Sigmoid colon (tissue), 7 donors: ENCODE data around the gene USP49. TPM values are rescaled to one million over a fixed set of nuclear protein-coding genes. Genes with fewer than 3 reads are reported as not detected.

ENCODE experiments used
- DNase-seq: peaks from one replicate; pipeline ENCODE4 v3.0.0-alpha.2; 2019
- H3K27ac ChIP-seq, 4 donors: fragments of 200-600 bp; sonication (generic); one replicate each; pipeline ENCODE4 v1.5.1; 2016 to 2019; ENCODE audit warnings: mild to moderate bottlenecking in 1 of 4
- H3K27me3 ChIP-seq, 3 donors: fragments of 200-600 bp; sonication (generic); one replicate each; pipeline ENCODE4 v1.5.1; 2019; ENCODE audit warnings: mild to moderate bottlenecking in 1 of 3
- H3K36me3 ChIP-seq, 4 donors: fragments of 200-600 bp; sonication (generic); one replicate each; pipeline ENCODE4 v1.5.1; 2016 to 2019
- H3K4me1 ChIP-seq, 4 donors: fragments of 200-600 bp; sonication (generic); one replicate each; pipeline ENCODE4 v1.5.1; 2017 to 2019
- H3K4me3 ChIP-seq, 4 donors: fragments of 200-600 bp; sonication (generic); one replicate each; pipeline ENCODE4 v1.5.1; 2017 to 2019; ENCODE audit warnings: mild to moderate bottlenecking in 2 of 4, moderate library complexity in 1 of 4
- H3K9me3 ChIP-seq, 4 donors: fragments of 200-600 bp in 3 of 4; sonication (generic) in 3 of 4; one replicate each; pipeline versions ENCODE4 v1.5.1 to v1.6.1; 2013 to 2019
- EP300 ChIP-seq, 4 donors: sonication (generic); formaldehyde crosslinking; IDR thresholded peaks; one replicate each; pipeline ENCODE4 v1.6.1; 2017; ENCODE audit warnings: antibody characterized with exemption in 4 of 4
- POLR2A ChIP-seq, 2 donors: fragments of 450-650 bp; IDR thresholded peaks; one replicate each; pipeline ENCODE4 v1.6.1; 2016; ENCODE audit warnings: antibody characterized with exemption in 2 of 2, mild to moderate bottlenecking in 2 of 2, moderate library complexity in 2 of 2
- POLR2AphosphoS5 ChIP-seq, 4 donors: sonication (generic); formaldehyde crosslinking; IDR thresholded peaks; one replicate each; pipeline ENCODE4 v1.6.1; 2017; ENCODE audit warnings: antibody characterized with exemption in 4 of 4
- WGBS, 2 donors: extraction: QIAGEN DNeasy Blood & Tissue Kit; methylation state at CpG; one replicate each; pipeline ENCODE4 v1.1.7; 2013; 5-methylcytosine and 5-hydroxymethylcytosine counted together
- intact Hi-C: fragments of 100-400 bp; cut with DNase I; formaldehyde crosslinking; loops from one replicate; pipeline ENCODE4 v1.15.1; 2023
- polyA plus RNA-seq, 3 donors: library from polyadenylated mRNA; stranded (reverse); fragments of 200-250 nt; gene quantifications; one replicate each; pipeline ENCODE4 v1.2.3, GENCODE V29; 2013
- total RNA-seq, 4 donors: library from RNA; depleted of rRNA; stranded (reverse); fragments of >200 nt; gene quantifications; one replicate each; pipeline ENCODE4 v1.1.0, GENCODE V29; 2016
- TF ChIP-seq, protein P1 (sequence below), 4 experiments: fragments of 450-650 bp in 3 of 4; fragments of 200-600 bp in 1 of 4; IDR thresholded peaks; one replicate each; pipeline ENCODE4 v1.5.1; 2016 to 2019; ENCODE audit warnings: antibody characterized with exemption in 4 of 4, mild to moderate bottlenecking in 3 of 4, moderate library complexity in 2 of 4
- donor health status: healthy with polysubstance abuse.
- donor health status: Bipolar disorder and iron deficiency.
- donor health status: healthy.

The USP49 gene
- total and polyA plus RNA-seq, 7 donors = 0.23 to 10.0 (median 2.1) TPM

DNA sequence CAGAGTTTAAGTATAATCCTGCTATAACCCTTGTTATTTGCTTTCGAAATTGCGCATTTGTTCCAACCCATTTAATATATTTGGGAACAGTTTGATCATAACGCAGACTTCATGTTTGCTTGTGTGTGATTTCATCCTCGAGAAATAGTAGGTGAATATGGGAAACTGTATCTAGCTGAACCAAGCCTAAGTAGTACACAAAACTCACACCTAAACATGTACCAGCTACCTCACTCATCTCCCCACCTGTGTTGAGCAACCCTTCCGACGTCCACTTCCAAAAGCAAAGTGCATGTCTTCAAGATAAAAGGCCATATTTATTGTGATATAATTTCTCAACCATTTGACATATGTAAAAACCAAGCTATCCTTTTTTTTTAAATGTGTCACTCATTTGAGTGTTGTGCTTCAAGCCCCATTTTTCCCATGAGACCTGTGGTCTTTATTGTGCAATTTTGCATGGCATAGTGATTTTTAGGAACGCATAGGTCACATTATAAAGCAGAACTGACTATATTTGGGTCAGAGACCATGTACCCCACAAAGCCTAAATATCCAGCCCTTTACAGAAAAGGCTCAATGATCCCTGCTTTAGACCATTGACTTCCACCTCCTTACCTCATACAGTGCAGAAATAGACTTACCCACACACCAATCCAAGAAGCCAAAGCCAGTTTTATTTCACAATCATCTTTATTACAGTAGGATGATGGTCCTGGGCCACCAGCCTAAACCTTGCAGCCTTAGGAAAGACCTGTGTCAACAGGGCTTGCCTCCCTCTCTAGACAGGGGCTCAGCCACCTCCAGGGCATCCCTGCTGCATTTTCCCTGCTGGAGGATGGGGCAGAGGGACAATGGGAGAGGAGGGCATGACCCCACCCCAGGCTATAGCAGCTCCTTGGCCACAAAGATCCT, 39.4 kb upstream of the USP49 start:
- no peak overlapping the region for H3K4me3 ChIP-seq
- no peaks in the 10 kb centered on the region for H3K27me3 ChIP-seq
- TF ChIP-seq POLR2AphosphoS5 (IDR thresholded peaks at IDR 0.05) (no peak), EP300 (IDR thresholded peaks at IDR 0.05) (no peak), POLR2A (IDR thresholded peaks at IDR 0.05) (no peak)
- TF ChIP-seq, protein P1, sequence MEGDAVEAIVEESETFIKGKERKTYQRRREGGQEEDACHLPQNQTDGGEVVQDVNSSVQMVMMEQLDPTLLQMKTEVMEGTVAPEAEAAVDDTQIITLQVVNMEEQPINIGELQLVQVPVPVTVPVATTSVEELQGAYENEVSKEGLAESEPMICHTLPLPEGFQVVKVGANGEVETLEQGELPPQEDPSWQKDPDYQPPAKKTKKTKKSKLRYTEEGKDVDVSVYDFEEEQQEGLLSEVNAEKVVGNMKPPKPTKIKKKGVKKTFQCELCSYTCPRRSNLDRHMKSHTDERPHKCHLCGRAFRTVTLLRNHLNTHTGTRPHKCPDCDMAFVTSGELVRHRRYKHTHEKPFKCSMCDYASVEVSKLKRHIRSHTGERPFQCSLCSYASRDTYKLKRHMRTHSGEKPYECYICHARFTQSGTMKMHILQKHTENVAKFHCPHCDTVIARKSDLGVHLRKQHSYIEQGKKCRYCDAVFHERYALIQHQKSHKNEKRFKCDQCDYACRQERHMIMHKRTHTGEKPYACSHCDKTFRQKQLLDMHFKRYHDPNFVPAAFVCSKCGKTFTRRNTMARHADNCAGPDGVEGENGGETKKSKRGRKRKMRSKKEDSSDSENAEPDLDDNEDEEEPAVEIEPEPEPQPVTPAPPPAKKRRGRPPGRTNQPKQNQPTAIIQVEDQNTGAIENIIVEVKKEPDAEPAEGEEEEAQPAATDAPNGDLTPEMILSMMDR (IDR thresholded peaks at IDR 0.05) = no peak
- H3K27ac ChIP-seq = no peak overlapping the region
- H3K36me3 ChIP-seq = peaks cover 34 to 66% (median 48%) of the 10 kb centered on the region in 4 donors
- H3K9me3 ChIP-seq = no peaks in the 10 kb centered on the region
- H3K4me1 ChIP-seq = peaks cover 0 to 38% (median 31%) of the 10 kb centered on the region in 4 donors
- WGBS, 2 donors = 80% methylated on average over 7 of the region's 7 CpGs
- no peak for DNase-seq
- intact Hi-C loops = no loop called here

DNA sequence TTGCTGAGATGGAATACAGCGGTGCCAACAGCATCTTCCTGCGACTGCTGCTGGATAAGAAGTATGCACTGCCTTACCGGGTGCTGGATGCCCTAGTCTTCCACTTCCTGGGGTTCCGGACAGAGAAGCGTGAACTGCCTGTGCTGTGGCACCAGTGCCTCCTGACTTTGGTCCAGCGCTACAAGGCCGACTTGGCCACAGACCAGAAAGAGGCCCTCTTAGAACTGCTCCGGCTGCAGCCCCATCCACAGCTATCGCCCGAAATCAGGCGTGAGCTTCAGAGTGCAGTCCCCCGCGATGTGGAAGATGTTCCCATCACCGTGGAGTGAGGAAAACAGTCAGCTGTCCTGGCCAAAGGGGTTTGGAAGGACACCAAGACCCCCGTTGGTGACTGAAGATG, 37.2 kb upstream of the USP49 start:
- no peak for DNase-seq
- intact Hi-C loops = no loop called here
- 93 to 94% methylated on average over 15 of the region's 15 CpGs for WGBS, 2 donors
- Histone ChIP-seq H3K36me3 (peaks cover 34 to 87% (median 59%) of the 10 kb centered on the region in 4 donors), H3K9me3 (no peaks in the 10 kb centered on the region), H3K27ac (no peak overlapping the region), H3K4me1 (peaks cover 0 to 18% (median 11%) of the 10 kb centered on the region in 4 donors), H3K4me3 (no peak overlapping the region), H3K27me3 (no peaks in the 10 kb centered on the region)
- no peak for TF ChIP-seq POLR2A (IDR thresholded peaks at IDR 0.05)
- TF ChIP-seq, protein P1 (IDR thresholded peaks at IDR 0.05) = no peak
- TF ChIP-seq POLR2AphosphoS5 (IDR thresholded peaks at IDR 0.05) = no peak
- no peak for TF ChIP-seq EP300 (IDR thresholded peaks at IDR 0.05)

DNA sequence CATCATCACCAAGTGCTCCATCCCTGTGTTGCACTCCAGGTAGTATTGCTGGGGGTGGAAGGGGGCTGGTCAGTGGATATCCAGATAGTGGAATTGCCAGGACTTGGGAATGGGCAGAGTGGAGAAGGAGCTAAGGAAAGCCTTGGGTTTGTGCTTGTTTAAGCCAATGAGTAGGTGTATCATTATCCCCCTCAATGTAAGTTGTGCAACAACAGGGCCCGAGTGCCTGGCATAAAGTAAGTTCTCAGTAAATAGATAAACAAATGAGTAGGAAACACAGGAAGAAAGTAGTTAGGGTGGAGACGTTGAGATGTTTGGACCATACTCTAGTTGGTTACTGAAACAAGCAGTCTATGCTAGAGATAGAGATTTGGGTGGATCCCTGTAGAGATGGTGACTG, 36.6 kb upstream of the USP49 start:
- Histone ChIP-seq H3K36me3 (peaks cover 34 to 91% (median 63%) of the 10 kb centered on the region in 4 donors), H3K27me3 (no peaks in the 10 kb centered on the region), H3K4me1 (peaks cover 0 to 12% (median 6%) of the 10 kb centered on the region in 4 donors), H3K27ac (no peak overlapping the region), H3K4me3 (no peak overlapping the region), H3K9me3 (no peaks in the 10 kb centered on the region)
- 48 to 60% methylated on average over 2 of the region's 2 CpGs for WGBS, 2 donors
- intact Hi-C loops = no loop called here
- TF ChIP-seq POLR2AphosphoS5 (IDR thresholded peaks at IDR 0.05) (no peak), EP300 (IDR thresholded peaks at IDR 0.05) (no peak), POLR2A (IDR thresholded peaks at IDR 0.05) (no peak)
- TF ChIP-seq, protein P1 (IDR thresholded peaks at IDR 0.05) = no peak
- DNase-seq = no peak

DNA sequence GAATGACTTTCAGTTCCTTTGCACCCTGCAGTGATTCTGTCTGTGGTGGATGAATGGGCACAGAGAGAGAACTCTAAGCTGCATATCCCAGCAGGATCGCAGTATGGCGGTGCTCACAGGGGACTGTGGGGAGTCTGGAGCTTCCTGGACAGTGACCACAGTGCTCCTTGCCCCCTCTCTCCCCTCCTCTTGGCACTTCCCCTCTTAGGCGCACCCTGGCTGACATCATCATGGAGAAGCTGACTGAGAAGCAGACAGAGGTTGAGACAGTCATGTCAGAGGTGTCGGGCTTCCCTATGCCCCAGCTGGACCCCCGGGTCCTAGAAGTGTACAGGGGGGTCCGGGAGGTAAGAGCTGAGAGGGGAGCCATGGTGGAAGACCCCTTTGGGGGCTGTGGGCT, 34.7 kb upstream of the USP49 start:
- intact Hi-C loops = no loop called here
- no peak for TF ChIP-seq EP300 (IDR thresholded peaks at IDR 0.05)
- TF ChIP-seq POLR2AphosphoS5 (IDR thresholded peaks at IDR 0.05) = no peak
- TF ChIP-seq, protein P1 (IDR thresholded peaks at IDR 0.05) = no peak
- no peak for TF ChIP-seq POLR2A (IDR thresholded peaks at IDR 0.05)
- Histone ChIP-seq H3K27me3 (no peaks in the 10 kb centered on the region), H3K9me3 (no peaks in the 10 kb centered on the region), H3K27ac (no peak overlapping the region), H3K36me3 (peaks cover 29 to 84% (median 52%) of the 10 kb centered on the region in 4 donors), H3K4me3 (no peak overlapping the region), H3K4me1 (no peaks in the 10 kb centered on the region)
- DNase-seq = no peak
- 93% methylated on average over 6 of the region's 6 CpGs for WGBS, 2 donors
